HFFc6 (cell line): ENCODE results near the gene OBP2A. TPM values are rescaled to one million over a fixed set of nuclear protein-coding genes. Genes with fewer than 3 reads are reported as not detected.

Source experiments
- DNase-seq: peaks from one replicate; pipeline ENCODE4 v3.0.0-alpha.2; 2018
- H3K27ac Mint-ChIP-seq: 2 replicates; pipeline ENCODE4 v1.8.0; 2020; ENCODE audit warnings: mild to moderate bottlenecking, mixed read lengths
- H3K27me3 Mint-ChIP-seq: 2 replicates; pipeline ENCODE4 v1.8.0; 2021; ENCODE audit warnings: mild to moderate bottlenecking, moderate library complexity, mixed read lengths; ENCODE audit not compliant: insufficient read depth
- H3K36me3 Mint-ChIP-seq: 2 replicates; pipeline ENCODE4 v1.8.0; 2021; ENCODE audit warnings: low read depth, mixed read lengths
- H3K4me1 Mint-ChIP-seq: 2 replicates; pipeline ENCODE4 v1.8.0; 2020; ENCODE audit warnings: low read depth, mixed read lengths
- H3K4me3 Mint-ChIP-seq: 2 replicates; pipeline ENCODE4 v1.8.0; 2020; ENCODE audit warnings: mild to moderate bottlenecking, moderate library complexity, mixed read lengths
- H3K9me3 Mint-ChIP-seq: 2 replicates; pipeline ENCODE4 v1.8.0; 2020; ENCODE audit warnings: mild to moderate bottlenecking, mixed read lengths
- total RNA-seq, 6 experiments: library from RNA; stranded (reverse); fragmentation: NEBNext Ultra II Directional; extraction: Animal tissue kit (Norgen Biotek cat#: 25700); gene quantifications; 2 replicates in 1 of 6; 3 replicates in 5 of 6; pipeline ENCODE4 v1.2.3, GENCODE V29; 2021
- TF ChIP-seq, protein P1 (sequence below): fragments of 200-600 bp; sonication (generic); IDR thresholded peaks from 2 replicates; pipeline ENCODE4 v1.5.0; 2021; ENCODE audit warnings: antibody characterized with exemption, mild to moderate bottlenecking

Gene OBP2A
- total RNA-seq, 6 experiments from 2014 or later: not detected

DNA sequence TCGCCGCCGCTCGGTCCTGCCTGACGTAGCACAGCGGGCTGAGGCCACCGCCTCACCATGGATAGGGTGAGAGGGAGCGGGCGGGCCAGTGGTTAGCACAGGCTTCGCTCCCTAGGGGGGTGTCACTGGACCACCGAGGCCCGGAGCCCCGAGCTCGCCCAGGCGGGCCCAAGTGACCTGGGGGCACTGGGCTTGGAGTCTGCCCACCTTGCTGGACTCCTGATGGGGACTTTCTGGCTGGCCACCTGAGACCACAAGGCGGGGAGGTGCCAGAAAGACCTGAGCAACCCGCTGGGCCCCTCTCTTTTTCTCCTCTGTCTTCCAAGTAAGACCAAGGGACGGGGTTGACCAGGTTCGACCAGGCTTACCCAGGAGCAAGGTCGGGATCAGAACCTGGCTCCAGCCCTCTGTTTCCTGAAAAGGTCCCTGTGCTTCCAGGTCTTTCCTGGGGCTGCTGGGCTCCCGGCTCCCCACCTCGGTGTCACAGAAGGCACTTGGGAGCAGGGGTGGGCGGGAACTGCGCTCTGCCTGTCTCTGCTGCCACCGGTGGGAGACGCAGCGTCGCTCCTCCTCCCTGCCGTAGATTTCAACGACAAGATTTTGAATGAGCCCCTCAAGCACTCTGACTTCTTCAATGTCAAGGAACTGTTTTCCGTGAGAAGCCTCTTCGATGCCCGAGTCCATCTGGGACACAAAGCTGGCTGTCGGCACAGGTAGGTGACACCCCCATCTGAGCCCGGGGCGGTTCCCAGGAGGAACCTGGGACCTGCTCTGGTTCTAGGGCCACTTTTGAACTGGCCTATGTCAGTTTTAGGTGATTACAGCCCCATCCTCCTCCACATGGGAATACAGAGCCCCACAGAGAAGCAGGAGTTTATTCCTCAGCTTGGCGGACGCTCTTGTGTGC is 44.4 kb upstream of the OBP2A start:
- DNase-seq: no peak
- Mint-ChIP-seq H3K27me3 (peaks cover 2% of the 10 kb centered on the region), H3K9me3 (no peaks in the 10 kb centered on the region), H3K4me1 (0 out of 2 replicates have a peak, but pooled peaks cover 7% of the 10 kb centered on the region), H3K4me3 (peak overlapping the region; percentile 89), H3K36me3 (peaks cover 4% of the 10 kb centered on the region; the same call in 1 of the 2 replicates), H3K27ac (peak overlapping the region; percentile 24)
- TF ChIP-seq, protein P1, sequence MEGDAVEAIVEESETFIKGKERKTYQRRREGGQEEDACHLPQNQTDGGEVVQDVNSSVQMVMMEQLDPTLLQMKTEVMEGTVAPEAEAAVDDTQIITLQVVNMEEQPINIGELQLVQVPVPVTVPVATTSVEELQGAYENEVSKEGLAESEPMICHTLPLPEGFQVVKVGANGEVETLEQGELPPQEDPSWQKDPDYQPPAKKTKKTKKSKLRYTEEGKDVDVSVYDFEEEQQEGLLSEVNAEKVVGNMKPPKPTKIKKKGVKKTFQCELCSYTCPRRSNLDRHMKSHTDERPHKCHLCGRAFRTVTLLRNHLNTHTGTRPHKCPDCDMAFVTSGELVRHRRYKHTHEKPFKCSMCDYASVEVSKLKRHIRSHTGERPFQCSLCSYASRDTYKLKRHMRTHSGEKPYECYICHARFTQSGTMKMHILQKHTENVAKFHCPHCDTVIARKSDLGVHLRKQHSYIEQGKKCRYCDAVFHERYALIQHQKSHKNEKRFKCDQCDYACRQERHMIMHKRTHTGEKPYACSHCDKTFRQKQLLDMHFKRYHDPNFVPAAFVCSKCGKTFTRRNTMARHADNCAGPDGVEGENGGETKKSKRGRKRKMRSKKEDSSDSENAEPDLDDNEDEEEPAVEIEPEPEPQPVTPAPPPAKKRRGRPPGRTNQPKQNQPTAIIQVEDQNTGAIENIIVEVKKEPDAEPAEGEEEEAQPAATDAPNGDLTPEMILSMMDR: no peak

DNA sequence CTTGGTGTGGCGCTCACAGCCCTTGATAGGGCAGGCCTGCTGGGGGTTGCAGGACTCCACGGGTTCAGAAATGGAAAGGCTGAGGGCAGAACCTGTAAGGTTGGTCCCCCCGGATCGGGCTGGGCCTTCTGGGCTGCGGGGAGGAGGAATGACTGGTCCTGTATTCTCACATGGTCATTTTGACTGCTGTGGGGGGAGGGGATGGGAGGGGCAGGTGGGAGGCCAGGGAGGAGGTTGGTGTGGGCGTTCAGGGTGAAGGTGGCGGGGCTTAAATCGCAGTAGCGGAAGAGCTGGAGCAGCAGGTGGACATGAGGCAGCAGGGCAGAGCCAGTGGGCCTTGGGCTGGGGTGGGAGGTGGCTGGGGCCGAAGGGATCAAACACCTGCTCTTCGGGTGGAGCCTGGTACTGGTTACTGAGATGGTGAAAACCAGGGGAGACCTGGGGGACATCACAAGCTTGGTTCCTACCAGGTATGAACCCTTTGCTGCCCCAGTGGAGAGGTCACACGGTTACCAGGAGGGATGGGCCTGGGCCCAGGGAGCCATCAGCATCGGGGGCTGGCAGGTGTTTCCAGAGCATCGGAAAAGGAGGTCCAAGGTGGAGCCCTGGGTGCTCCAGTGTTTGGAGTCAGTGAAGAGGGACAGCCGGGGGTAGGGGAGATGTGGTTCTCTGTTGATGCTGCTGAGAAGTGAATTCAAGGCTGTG is 43.6 kb upstream of the OBP2A start:
- Mint-ChIP-seq H3K4me3 (peak overlapping the region; percentile 89), H3K27me3 (peaks cover 2% of the 10 kb centered on the region), H3K9me3 (no peaks in the 10 kb centered on the region), H3K36me3 (peaks cover 4% of the 10 kb centered on the region; the same call in 1 of the 2 replicates), H3K27ac (no peak overlapping the region), H3K4me1 (0 out of 2 replicates have a peak, but pooled peaks cover 7% of the 10 kb centered on the region)
- DNase-seq: no peak
- TF ChIP-seq, protein P1: no peak

DNA sequence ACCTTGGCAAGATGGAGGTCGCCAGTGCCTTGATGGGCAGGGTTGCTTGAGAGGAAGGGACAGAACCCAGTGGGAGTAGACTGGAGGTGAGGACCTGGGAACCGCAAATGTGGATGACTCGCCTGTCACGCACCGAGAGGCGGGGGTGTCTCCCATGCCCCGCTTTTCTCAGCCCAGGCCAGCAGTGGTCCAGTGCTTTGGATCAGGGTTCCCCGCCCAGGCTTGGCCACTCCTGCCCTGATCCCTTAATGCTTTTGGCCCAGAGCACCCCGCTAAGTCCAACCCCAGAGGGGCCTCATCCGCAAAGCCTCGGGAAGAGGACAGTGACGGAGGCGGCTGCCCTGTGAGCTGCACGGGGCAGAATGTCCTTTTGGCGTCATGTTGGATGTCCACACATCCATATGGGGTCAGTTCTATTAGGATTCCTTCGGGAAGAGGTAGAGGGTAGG is 43.0 kb upstream of the OBP2A start:
- H3K4me1 Mint-ChIP-seq: 0 out of 2 replicates have a peak, but pooled peaks cover 7% of the 10 kb centered on the region
- no peak overlapping the region for H3K27ac Mint-ChIP-seq
- peaks cover 4% of the 10 kb centered on the region; the same call in 1 of the 2 replicates for H3K36me3 Mint-ChIP-seq
- TF ChIP-seq, protein P1: no peak
- 0 out of 2 replicates have a peak overlapping the region, but pooled peaks have one; percentile 22 for H3K4me3 Mint-ChIP-seq
- H3K9me3 Mint-ChIP-seq: no peaks in the 10 kb centered on the region
- no peak for DNase-seq
- peaks cover 2% of the 10 kb centered on the region for H3K27me3 Mint-ChIP-seq

DNA sequence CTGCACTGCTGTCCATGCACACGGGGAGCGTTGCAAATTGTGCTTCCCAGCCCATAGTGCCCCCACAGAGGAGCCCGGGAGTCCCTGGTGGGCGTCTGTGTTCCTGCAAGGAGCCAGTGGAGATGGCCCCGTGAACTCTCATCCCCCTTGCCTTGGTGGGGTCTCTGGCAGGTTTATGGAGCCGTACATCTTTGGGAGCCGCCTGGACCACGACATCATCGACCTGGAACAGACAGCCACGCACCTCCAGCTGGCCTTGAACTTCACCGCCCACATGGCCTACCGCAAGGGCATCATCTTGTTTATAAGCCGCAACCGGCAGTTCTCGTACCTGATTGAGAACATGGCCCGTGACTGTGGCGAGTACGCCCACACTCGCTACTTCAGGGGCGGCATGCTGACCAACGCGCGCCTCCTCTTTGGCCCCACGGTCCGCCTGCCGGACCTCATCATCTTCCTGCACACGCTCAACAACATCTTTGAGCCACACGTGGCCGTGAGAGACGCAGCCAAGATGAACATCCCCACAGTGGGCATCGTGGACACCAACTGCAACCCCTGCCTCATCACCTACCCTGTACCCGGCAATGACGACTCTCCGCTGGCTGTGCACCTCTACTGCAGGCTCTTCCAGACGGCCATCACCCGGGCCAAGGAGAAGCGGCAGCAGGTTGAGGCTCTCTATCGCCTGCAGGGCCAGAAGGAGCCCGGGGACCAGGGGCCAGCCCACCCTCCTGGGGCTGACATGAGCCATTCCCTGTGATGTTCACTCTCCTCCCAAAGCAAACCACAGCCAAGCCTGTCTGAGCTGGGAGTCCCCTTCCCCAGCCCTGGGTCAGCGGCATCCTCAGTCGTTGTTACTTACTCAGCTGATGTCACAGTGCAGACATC is 42.3 kb upstream of the OBP2A start:
- TF ChIP-seq, protein P1: 0 out of 2 replicates have a peak, but pooled peaks have one; percentile 12
- Mint-ChIP-seq H3K4me3 (no peak overlapping the region), H3K4me1 (0 out of 2 replicates have a peak, but pooled peaks cover 7% of the 10 kb centered on the region), H3K36me3 (peaks cover 4% of the 10 kb centered on the region; the same call in 1 of the 2 replicates), H3K9me3 (no peaks in the 10 kb centered on the region), H3K27me3 (peaks cover 2% of the 10 kb centered on the region), H3K27ac (no peak overlapping the region)
- no peak for DNase-seq
